ENCODE measurements around the gene B3GALT5.

B3GALT5 gene

DNA sequence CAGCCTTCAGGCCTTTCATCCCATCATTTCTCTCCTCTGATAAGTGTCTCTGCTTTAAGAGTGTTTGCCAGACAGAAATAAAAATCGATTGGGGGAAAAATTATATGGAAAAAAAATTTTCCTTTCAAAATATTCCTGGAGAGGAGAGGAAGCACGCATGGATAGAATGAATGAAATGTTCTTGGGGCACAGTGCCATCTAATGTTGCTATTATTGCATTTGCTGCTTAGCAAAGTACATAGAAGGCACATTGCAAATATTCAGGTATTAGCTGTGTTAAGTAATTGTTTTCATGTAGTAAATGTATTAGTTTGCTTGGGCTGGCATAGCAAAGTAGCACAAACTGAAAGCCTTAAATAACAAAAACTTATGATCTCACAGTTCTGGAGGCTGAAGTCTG lies 18.1 kb downstream of the B3GALT5 start:
- Mint-ChIP-seq H3K36me3 (no peaks in the 10 kb centered on the region), H3K9me3 (peaks cover 5% of the 10 kb centered on the region), H3K4me1 (no peaks in the 10 kb centered on the region), H3K27me3 (peaks cover 2% of the 10 kb centered on the region), H3K27ac (no peak overlapping the region), H3K4me3 (no peak overlapping the region)
- no peak for ATAC-seq

DNA sequence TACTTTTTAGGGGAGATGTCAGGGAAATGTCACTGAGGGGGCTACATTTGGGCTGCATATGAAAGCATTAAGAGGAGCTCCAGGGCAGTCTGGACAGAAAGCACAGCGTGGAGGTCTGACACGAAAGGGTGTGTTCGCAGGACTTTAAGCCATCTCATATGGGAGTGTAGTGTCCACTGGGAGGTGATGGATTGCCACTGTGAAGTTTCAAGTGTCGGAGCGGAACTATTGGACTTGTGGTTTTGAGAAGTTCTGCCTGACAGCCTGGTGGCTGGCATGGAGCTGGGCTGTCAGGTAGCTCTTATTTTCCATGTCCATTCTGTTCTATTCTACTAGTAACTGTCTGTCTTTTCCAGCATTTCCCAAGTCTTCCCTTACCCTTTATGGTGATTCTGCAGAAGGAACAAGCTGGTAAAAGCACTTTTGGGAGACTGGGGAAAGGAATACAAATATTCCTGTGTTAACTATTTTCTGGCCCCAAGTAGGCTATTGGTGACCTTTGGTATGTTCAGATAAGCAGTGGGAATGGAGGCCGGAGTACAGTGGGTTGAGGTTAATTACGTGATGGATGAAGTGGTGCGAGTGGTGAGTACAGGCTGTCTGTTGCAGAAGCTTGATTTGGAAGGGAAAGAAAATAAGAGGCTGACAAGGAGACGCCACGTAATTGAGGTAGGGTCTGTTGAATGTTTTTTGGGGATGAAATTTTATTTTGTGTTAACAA lies 19.3 kb downstream of the B3GALT5 start:
- H3K27ac Mint-ChIP-seq: no peak overlapping the region
- no peaks in the 10 kb centered on the region for H3K4me1 Mint-ChIP-seq
- no peak overlapping the region for H3K4me3 Mint-ChIP-seq
- no peaks in the 10 kb centered on the region for H3K36me3 Mint-ChIP-seq
- peaks cover 7% of the 10 kb centered on the region for H3K27me3 Mint-ChIP-seq
- no peak for ATAC-seq
- no peaks in the 10 kb centered on the region for H3K9me3 Mint-ChIP-seq

DNA sequence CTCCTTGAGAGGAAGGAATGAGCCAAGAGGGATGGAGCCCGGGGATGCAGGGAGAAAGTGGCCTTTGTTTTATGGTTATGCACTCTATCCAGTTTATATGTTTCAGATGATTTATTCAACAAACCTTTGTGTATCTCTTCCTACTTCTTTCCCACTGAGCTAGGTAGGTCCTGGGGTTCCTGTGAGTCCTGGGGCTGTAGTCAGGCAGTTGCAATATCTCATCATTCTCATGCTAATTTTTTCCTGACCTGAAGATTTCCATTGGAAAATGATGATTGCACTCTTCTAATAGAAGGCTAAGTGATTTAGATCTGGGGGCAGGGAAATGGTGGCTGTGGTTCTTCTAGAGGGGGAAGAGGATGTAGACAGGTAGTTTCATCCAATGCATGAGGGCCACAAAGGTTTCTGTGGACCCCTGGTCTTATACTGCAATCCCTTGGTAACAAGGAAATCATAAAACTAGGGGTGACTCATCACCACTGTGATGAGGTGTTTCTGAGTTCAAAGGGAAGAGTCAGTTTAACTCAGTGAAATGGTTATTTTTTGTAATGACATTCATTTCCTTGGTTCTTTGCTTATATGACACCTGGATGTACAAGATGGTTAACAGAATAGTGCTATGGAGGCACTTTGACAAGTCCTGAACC lies 20.2 kb downstream of the B3GALT5 start:
- ATAC-seq: no peak
- H3K4me3 Mint-ChIP-seq: no peak overlapping the region
- no peak overlapping the region for H3K27ac Mint-ChIP-seq
- H3K36me3 Mint-ChIP-seq: no peaks in the 10 kb centered on the region
- peaks cover 7% of the 10 kb centered on the region for H3K27me3 Mint-ChIP-seq
- H3K4me1 Mint-ChIP-seq: no peaks in the 10 kb centered on the region
- H3K9me3 Mint-ChIP-seq: no peaks in the 10 kb centered on the region

DNA sequence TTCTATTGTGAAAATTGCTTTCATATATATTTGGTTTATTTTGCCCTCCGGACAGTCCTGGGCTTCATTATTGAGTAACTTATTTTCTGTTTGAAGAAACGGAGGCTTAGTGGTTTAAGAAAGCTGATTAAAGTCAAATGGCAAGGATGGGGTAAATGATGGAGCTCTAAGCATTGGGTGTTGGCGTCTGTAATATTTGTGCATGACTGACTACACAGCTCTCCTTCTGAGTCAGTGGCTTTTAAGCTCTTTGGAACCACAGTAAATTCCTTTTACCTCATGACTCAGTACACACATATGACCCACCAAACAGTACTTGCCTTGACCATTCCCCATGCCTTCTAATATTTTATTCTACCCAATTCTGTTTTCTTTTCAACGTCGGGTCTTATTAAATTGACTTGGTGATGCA lies 21.0 kb downstream of the B3GALT5 start:
- Mint-ChIP-seq H3K36me3 (no peaks in the 10 kb centered on the region), H3K4me3 (no peak overlapping the region), H3K9me3 (no peaks in the 10 kb centered on the region), H3K27me3 (peaks cover 7% of the 10 kb centered on the region), H3K4me1 (no peaks in the 10 kb centered on the region), H3K27ac (no peak overlapping the region)
- ATAC-seq: no peak

DNA sequence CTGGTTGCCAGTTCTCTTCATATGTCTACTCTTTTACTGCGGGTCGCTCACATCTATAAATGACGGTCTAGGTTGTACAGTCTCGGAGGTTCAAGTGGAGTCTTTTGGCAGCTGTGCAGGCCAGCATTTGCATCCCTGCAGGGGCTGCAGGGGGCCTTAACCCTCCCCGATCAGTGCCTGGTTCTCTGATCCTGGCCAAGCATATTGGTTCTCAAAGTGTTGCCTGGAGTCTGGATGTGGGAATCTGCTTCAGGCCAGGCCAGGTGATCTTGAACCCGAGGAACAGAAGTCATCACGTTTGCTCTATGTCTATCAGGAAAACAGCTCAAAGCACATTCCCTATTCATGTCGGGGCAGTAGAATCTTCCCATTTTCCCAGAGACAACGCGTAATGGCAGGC lies 21.8 kb downstream of the B3GALT5 start:
- Mint-ChIP-seq H3K4me3 (no peak overlapping the region), H3K4me1 (no peaks in the 10 kb centered on the region), H3K9me3 (no peaks in the 10 kb centered on the region), H3K36me3 (no peaks in the 10 kb centered on the region), H3K27ac (no peak overlapping the region), H3K27me3 (peaks cover 7% of the 10 kb centered on the region)
- no peak for ATAC-seq

DNA sequence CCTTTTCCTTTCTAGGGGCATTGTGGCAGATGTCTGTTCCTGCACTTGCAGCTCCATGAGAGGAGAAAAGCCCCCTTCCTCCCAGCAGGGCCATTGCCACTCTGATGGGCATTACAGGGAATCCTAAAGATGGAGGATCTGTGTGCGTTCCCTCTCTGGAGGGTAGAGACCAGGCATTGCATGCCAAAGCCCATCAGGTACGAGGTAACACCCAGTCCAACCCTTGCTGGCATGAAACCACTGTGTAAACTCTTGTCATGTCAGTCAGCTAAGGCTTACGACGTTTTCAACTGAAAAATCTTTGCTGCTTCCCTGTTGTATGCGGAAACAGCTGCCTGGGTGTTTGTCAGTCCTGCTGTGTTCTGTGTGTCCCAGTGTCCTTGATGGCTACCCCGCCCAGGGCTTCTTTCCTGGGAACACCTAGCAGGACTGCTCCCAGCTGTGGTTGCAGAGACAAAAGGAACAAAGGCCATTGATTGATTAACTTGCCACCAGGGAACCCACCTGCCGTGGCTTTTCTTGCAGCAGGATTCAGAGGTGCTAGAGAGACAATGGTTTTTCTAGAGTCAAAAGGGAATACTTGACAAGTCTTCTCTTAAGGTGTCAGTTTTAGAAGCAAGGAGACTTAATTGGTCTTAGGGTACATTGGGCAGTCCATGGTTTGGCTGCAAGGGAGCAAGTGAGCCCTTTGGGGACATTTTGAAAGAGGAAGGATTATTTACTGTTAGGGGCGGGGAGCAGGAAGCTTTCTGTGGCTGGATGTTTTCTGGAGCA lies 24.6 kb downstream of the B3GALT5 start:
- Mint-ChIP-seq H3K27ac (no peak overlapping the region), H3K9me3 (no peaks in the 10 kb centered on the region), H3K36me3 (no peaks in the 10 kb centered on the region), H3K4me3 (no peak overlapping the region), H3K27me3 (peaks cover 7% of the 10 kb centered on the region), H3K4me1 (no peaks in the 10 kb centered on the region)
- ATAC-seq: no peak

DNA sequence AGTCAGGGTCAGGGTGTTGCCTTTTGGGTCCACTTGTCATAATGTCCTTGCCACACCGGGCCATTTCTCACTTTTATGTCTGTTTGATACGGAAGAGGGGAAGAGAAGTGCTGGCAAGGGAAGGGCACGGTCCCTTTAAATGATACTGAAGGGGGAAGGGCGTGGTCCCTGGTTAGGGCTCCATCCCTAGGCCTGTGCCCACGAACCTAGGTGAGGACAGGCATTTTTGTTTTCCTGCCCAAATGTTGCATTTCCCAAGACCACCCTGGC lies 25.2 kb downstream of the B3GALT5 start:
- Mint-ChIP-seq H3K9me3 (no peaks in the 10 kb centered on the region), H3K36me3 (no peaks in the 10 kb centered on the region), H3K27me3 (peaks cover 7% of the 10 kb centered on the region), H3K4me3 (no peak overlapping the region), H3K4me1 (no peaks in the 10 kb centered on the region), H3K27ac (no peak overlapping the region)
- no peak for ATAC-seq

DNA sequence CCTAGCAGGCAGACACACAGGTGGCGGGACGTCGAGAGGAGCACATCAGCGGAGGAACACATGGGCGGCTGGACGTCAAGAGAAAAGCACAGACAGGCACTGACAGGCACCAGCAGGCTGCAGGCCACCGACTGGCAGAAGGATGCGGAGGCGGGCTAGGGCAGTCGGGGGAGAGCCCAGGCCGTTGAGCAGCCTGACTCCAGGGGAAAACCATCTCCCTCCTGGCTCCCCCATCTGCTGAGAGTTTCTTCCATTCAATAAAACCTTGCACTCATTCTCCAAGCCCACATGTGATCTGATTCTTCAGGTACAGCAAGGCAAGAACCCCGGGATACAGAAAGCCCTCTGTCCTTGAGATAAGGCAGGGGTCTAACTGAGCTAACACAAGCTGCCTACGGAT lies 25.5 kb downstream of the B3GALT5 start:
- H3K4me3 Mint-ChIP-seq: no peak overlapping the region
- H3K36me3 Mint-ChIP-seq: no peaks in the 10 kb centered on the region
- no peak for ATAC-seq
- H3K4me1 Mint-ChIP-seq: no peaks in the 10 kb centered on the region
- H3K9me3 Mint-ChIP-seq: no peaks in the 10 kb centered on the region
- no peak overlapping the region for H3K27ac Mint-ChIP-seq
- H3K27me3 Mint-ChIP-seq: peaks cover 7% of the 10 kb centered on the region

DNA sequence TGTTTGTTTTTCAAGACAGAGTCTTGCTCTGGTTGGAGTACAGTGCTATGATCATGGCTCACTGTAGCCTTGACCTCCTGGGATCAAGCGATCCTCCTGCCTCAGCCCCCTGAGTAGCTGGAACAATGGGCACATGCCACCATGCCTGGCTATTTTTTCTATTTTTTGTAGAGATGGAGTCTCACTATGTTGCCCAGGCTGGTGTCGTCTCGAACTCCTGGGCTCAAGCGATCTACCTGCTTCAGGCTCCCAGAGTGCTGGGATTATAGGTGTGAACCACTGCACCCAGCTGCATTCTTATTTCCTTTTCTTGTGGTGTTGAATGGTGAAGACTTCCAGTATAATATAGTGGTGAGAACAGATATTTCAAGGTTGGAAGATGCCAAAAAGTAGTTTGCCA lies 28.0 kb downstream of the B3GALT5 start:
- Mint-ChIP-seq H3K4me1 (no peaks in the 10 kb centered on the region), H3K27me3 (peaks cover 5% of the 10 kb centered on the region), H3K27ac (no peak overlapping the region), H3K36me3 (no peaks in the 10 kb centered on the region), H3K4me3 (no peak overlapping the region), H3K9me3 (no peaks in the 10 kb centered on the region)
- no peak for ATAC-seq

DNA sequence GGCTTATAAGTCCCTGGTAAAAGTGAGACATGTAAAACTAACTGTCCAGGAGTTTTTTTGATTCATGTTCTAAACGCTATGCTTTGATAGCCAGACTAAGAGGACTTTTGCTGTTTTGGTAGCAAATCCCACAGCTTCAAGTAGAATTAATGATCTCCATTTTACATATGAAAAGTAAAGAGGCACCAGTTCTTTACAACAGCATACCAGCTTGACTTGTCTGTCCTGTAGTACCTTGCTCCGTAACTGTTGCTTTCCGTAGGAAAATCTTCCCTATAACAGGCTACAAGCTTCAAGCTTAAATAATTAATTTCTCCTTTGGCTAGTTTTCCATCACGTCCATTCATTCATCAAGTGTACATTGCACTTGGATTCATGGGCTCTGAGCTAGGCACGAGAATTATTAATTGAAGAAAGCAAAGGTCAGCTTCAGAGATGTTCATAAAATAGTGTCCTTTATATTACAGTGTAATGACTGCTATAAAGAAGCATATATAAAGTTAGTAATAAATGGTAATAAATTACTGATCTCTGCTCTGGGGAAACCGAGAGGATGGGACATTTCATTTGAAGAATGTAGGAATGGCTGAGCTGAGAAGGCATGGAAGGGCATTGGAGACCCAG lies 29.2 kb downstream of the B3GALT5 start:
- no peak overlapping the region for H3K27ac Mint-ChIP-seq
- no peaks in the 10 kb centered on the region for H3K4me1 Mint-ChIP-seq
- no peaks in the 10 kb centered on the region for H3K36me3 Mint-ChIP-seq
- no peak overlapping the region for H3K4me3 Mint-ChIP-seq
- no peaks in the 10 kb centered on the region for H3K9me3 Mint-ChIP-seq
- ATAC-seq: no peak
- no peaks in the 10 kb centered on the region for H3K27me3 Mint-ChIP-seq

DNA sequence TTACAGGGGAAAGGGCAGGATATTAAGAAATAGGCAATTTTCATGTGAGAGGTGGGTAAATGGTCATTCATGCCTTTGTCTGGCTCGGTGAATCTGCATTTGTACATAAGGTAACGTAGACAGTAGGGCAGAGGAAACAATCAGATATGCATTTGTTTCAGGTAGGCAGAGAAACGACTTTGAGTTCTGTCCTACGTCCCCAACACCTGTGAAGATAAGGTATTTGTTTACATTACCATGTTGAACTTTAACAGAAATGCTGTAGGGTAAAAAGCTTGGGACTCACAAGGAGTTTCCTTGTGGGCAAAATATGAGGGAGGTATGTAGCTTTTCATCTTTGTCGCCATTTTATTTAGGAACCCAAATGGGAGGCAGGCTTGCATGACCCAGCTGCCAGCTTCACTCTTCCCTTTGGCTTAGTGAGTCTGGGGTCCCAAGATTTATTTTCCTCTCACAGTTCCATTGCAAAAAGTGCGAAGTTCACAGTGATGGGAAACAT lies 31.4 kb downstream of the B3GALT5 start:
- Mint-ChIP-seq H3K4me1 (no peaks in the 10 kb centered on the region), H3K4me3 (no peak overlapping the region), H3K27ac (no peak overlapping the region), H3K27me3 (peaks cover 6% of the 10 kb centered on the region), H3K9me3 (no peaks in the 10 kb centered on the region), H3K36me3 (no peaks in the 10 kb centered on the region)
- no peak for ATAC-seq

DNA sequence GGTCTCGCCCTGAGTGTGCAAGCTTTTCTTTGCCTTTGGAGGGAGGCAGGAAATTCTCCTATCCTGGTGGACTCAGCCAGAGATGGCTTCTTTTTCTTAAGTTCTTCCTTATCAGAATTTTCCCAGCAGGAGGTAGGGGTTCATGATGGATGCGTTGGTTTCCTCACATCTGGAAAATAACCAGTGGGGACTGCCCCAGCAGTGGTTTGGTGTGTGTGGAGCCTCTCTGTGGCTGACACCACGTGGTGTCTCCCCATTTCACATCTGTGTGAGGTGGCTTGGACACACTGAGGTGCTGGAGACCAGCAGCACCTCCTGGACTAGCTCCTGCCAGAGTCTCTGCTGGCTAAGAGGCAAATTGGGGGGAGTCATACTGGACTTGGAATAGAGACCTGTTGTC lies 32.6 kb downstream of the B3GALT5 start:
- no peak overlapping the region for H3K4me3 Mint-ChIP-seq
- H3K9me3 Mint-ChIP-seq: no peaks in the 10 kb centered on the region
- no peaks in the 10 kb centered on the region for H3K4me1 Mint-ChIP-seq
- no peaks in the 10 kb centered on the region for H3K36me3 Mint-ChIP-seq
- H3K27me3 Mint-ChIP-seq: peaks cover 6% of the 10 kb centered on the region
- ATAC-seq: no peak
- no peak overlapping the region for H3K27ac Mint-ChIP-seq

DNA sequence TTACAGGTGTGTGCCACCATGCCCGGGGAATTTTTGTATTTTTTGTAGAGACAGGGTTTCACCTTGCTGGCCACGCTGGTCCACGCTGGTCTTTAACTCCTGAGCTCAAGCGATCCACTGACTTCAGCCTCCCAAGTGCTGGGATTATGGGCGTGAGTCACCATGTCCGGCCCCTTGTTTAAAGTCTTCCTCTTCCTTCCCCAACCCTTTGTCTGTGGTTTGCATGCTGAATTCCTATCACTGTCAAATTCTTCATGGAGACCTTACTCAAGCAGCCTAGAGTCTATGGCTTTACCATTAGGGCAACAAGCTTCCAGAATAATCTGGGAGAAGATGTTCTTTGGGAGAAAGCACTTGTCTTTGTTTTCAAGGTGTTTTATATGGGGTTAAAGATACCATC lies 34.7 kb downstream of the B3GALT5 start:
- Mint-ChIP-seq H3K9me3 (peaks cover 4% of the 10 kb centered on the region), H3K27ac (no peak overlapping the region), H3K4me3 (no peak overlapping the region), H3K36me3 (no peaks in the 10 kb centered on the region), H3K27me3 (peaks cover 6% of the 10 kb centered on the region), H3K4me1 (no peaks in the 10 kb centered on the region)
- ATAC-seq: no peak

DNA sequence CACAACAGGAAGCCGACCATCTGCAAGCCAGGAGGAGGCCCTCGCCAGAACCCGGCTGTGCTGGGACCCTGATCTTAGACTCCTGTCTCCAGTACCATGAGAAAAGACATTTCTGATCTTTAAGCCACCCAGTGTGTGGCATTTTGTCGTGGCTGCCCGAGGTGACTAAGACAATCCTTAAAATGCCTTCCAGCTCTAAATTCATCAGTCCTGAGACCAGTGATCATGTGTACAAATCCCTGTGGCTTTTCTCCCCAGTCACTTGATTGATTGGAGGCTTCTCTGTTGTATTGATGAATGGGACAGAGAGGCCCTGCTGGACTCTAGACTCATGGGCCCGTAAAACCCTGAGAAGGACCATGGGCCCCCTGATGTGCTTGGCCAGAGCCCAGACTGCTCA lies 36.1 kb downstream of the B3GALT5 start:
- Mint-ChIP-seq H3K4me3 (no peak overlapping the region), H3K27ac (no peak overlapping the region), H3K36me3 (no peaks in the 10 kb centered on the region), H3K9me3 (peaks cover 9% of the 10 kb centered on the region), H3K4me1 (no peaks in the 10 kb centered on the region), H3K27me3 (peaks cover 6% of the 10 kb centered on the region)
- no peak for ATAC-seq

DNA sequence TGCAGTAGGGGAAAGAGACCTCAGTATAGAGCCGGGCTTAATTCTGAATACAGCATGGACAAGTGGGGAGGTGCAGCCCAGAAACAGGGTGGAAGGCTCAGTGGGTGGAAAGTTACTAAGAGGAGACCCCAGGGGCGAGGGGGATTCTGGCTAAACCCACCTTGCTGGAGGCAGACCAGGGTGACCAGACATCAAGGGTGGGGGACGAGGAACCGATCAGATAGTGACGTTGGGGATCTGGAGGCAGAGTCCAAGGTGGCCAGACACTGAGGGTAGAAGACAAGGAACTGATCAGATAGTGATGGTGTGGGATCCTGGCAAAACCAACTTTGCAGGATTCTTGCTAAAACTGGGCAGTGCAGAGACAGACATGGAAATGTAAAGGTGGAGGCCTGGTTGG lies 36.8 kb downstream of the B3GALT5 start:
- Mint-ChIP-seq H3K27ac (no peak overlapping the region), H3K36me3 (no peaks in the 10 kb centered on the region), H3K4me1 (no peaks in the 10 kb centered on the region), H3K9me3 (peaks cover 15% of the 10 kb centered on the region), H3K4me3 (no peak overlapping the region), H3K27me3 (peaks cover 6% of the 10 kb centered on the region)
- ATAC-seq: no peak
